ENCODE measurements around the gene SFMBT1.

Gene SFMBT1

DNA sequence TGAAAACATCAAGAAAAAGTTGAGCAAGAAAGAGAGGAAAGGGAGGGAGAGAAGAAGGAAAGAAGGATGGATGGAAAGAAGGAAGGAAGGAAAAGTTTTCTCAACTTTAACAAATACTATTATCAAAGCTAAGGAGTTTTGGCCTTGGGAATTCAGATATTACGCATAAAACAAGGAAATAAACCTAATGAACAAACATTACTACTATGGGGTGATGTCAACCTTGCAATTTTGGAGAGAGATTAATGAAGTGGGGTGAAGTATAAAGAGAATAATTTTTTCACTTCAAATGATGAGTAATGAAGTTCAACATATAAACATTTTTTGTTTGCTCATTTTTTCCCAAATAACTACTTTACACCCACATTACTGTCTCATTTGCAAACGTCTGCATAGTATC is 55.2 kb downstream of the SFMBT1 start:
- no peak for DNase-seq (ENCODE audit: low read depth in 2 of 2)

DNA sequence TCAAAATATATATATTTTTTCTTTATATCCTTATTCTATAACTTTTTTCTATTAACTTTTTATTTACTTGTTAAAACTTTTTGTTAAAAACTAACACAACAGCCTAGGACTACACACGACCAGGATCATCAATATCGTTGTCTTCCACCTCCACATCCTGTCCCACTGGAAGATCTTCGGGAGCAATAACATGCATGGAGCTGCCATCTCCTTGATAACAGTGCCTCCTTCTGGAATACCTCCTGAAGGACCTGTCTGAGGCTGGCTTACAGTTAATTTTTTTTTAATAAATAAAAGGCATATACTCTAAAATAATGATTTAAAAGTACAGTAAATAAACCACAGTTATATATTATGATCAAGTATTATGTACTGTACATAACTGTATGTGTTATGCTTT is 58.9 kb downstream of the SFMBT1 start:
- DNase-seq (ENCODE audit: low read depth in 2 of 2) = no peak

DNA sequence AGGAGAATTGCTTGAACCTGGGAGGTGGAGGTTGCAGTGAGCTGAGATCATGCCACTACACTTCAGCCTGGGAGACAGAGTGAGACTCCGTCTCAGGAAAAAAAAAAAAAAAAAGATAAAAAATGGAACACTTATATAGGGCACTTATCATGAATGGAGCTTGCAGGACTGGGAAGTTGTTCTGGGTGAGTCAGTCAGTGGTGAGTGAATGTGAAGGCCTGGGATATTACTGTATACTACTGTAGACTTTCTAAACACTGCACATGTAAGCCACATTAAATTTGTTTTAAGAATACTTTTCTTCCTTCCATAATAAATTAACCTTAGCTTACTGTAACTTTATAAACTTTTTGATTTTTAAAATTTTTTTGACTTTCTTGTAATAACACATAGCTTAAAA is 59.8 kb downstream of the SFMBT1 start:
- no peak for DNase-seq (ENCODE audit: low read depth in 2 of 2)

DNA sequence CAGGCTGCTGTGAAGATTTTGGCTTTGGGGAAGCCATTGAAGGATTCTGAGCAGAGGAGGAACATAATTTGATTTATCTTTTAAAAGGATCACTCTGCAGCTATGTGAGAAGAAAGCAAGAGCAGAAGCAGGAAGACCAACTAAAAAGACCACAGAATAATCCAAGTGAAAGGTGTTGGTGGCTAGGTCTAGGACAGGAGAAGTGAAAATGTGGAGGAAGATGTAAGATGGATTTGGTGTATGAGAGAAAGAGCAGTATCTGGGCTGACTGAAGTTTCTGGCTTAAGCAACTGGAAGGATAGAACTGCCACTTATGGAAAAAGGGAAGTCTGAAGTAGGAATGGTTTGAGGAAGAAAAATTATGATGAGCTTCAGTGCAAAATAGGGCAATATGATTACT is 62.0 kb downstream of the SFMBT1 start:
- DNase-seq (ENCODE audit: low read depth in 2 of 2) = no peak

DNA sequence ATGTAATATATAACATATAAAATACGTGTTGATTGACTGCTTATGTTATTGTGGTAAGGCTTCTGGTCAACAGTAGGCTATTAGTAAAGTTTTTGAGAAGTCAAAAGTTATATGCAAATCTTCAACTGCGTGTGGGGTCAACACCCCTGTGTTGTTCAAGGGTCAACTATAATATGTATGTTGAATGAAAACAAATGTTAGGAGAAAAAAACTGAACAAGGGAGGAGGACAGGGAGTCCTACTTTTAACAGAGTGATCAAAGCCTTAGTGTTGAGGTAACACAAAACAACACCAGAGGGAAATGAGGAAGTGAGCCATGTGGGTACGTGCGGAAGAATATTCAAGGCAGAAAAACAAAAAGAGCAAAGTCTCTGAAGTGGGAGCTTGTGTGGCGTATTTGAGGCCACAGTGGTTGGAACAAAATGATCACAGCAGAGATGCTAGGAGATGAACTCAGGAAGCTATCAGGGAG is 62.5 kb downstream of the SFMBT1 start:
- DNase-seq (ENCODE audit: low read depth in 2 of 2) = peak in 1 of 2 donors; percentile 13

DNA sequence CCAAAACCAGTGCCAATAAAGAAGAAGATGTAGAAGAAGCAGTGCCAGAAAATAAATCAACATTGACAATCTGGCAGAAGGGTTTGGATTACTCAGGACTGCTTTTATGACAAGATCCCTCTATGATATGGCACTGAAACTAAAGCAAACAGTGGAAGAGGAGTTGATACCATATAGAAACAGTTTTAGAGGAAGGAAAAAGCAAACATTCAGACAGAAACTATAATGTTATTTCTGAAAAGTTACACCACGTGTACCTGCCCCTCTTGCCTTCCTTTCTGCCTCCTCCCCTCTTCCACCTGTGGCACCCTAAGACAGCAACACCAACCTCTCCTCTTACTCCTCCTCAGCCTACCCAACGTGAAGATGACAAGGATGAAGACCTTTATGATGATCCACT is 63.0 kb downstream of the SFMBT1 start:
- no peak for DNase-seq (ENCODE audit: low read depth in 2 of 2)

DNA sequence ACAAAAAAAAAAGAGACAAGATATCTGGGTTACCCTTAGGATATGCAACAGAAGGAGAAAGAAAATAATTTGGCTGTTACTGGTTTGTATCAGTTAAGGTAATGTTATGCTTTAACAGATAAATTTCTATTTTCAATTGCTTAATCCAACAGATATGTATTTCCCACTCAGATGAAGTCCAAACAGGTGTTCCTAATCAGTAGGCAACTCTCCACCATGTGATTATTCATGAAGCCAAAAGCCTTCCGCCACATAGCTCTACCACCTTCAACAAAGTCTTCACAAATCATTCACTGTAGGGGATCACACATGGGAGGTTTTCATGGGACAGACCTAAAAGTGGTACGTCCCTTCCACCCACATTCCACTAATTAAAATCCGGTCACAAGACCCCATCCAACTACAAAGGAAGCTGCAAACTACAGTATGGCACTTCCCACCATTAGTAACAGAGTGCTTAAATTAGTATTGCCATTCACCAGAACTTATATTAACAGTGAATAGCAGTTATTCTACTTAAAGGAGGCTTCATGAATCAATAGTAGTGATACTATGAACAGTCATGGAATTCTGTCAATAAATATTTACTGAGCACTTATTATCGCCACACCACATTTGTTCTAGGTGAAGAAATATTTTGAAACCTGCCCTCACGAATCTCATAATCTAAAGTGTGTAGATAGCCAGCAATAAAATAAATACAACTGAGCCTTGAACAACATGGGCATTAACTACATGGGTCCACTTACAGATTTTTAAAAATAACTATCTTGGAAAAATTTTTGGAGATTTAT is 66.5 kb downstream of the SFMBT1 start:
- no peak for DNase-seq (ENCODE audit: low read depth in 2 of 2)

DNA sequence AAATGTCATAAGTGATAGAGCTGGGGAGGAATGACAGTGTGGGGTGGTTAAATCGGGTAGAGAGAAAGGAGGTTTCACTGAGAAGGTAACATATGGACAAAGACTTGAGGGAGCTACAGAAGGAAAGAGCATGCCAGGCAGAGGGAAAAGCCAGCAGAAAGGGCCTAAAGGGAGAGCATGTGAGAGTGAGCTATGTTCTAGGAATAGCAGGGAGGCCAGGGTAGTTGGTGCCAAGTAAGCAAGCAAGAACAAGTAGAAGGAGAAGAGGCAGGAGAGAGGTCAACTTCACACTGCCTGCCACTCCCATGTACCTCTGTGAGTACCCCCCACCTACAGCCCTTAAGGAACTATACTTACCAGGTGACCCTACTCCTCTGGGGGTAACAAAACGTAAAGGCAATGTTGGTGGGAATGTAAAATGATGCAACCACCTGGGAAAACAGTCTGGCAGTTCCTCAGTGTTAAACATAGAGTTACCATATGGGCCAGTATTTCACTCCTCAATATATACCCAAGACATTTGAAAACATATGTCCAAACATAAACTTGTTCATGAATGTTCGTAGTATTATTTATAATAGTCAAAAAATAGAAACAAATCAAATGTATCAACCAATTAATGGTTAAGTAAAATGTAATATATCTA is 67.6 kb downstream of the SFMBT1 start:
- no peak for DNase-seq (ENCODE audit: low read depth in 2 of 2)

DNA sequence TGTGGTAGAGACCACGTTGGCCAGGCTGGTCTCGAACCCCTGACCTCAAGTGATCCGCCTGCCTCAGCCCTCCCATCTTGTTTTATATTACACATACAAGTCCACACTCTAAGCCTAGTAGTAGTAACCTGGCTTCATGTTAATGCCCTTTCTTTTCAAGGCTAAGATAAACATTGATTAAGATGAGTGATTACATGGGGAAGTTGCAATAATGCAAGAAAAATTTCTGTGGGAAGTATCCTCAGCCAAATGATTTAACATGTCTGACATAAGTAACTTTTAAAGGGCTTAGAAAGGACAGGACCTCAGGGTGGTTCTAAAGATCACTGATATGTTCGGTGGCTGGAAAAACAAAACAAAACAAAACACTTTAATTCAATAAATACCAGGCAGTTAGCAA is 72.1 kb downstream of the SFMBT1 start:
- DNase-seq (ENCODE audit: low read depth in 2 of 2) = no peak

DNA sequence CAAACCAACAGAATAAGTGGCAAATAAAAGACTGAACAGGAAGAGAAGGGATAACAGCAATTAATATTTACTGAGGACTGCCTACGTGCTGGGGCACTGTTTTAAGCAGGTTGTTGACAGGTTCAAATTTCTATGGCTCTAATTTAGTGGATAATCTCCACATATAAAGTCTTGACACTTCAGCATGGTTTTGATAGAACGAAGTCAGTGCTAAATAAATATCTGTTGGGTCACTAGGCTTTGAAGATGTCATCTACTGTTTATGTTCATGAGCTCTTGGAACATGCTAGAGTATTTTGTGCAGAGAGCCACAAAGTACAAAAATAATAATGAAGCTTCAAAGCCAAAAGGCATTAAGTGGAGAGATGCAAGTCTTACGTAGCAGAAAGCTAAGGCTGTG is 74.0 kb downstream of the SFMBT1 start:
- no peak for DNase-seq (ENCODE audit: low read depth in 2 of 2)

DNA sequence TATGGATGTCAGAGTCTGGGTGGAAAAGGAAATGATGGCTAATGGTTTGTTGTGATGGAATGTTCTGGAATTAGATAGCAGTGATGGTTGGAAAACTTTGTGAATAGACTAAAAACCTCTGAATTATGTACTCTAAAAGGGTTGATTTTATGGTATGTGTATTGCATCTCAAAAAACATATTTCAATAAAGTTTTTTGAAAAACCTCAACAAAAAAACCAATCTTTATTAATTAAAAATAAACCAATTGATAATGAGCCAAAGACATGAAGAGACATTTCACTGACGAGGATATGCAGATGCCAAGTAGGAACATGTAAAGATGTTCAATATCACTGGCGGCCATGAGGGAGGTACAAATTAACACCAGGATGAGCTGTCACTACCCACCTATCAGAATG is 78.5 kb downstream of the SFMBT1 start:
- DNase-seq (ENCODE audit: low read depth in 2 of 2) = no peak

DNA sequence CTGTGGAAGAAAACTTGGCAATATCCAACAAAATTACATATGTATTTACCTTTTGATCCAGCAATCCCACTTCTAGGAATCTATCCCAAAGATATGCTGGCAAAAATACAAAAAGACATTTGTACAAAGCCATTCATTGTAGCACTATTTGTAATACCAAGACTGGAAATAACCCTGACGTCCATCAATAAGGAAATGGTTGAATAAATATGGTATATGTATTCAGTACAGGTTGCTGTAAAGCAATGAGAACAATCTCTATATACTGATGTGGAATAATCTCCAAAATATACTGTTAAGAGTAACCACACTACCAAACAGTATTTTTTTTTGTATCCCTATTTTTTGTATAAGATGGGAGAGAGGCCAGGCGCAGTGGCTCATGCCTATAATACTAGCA is 83.7 kb downstream of the SFMBT1 start:
- DNase-seq (ENCODE audit: low read depth in 2 of 2) = no peak

DNA sequence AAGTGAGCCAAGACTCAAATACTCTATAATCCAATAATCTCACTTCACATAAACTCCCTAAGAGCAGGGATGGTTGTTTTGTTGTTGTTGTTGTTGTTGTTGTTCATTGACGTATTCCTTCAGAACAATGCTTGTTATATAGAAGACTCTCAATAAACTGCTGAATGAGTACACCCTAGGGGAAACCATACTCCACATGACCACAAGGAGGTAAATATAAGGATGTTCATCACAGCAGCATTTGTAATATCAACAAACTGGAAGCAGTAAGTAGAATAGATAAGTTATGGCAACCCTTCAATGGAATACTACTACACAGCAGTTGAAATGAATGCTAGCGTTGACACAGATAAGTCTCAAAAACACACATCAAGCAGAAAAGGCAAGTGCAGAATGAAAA is 86.1 kb downstream of the SFMBT1 start:
- no peak for DNase-seq (ENCODE audit: low read depth in 2 of 2)

DNA sequence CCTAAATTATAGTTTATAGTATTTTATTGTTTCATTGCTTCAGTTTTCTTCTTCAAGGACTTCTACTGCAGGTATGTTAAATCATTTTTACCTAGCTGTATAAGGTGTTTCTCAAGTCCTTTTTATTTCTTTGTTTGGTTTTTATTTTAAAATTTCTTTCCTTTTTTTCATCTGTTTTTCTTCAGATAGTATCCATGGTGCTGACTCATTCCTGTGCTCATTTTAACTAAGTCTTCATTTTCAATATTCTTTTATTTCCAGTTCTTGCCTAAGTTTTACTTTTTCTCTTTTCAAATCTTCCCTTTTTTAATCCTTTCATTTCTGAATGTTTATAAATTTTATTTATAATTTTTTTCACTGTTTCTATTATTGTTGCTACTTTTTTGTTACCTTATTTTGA is 106.3 kb downstream of the SFMBT1 start:
- DNase-seq (ENCODE audit: low read depth in 2 of 2) = no peak

DNA sequence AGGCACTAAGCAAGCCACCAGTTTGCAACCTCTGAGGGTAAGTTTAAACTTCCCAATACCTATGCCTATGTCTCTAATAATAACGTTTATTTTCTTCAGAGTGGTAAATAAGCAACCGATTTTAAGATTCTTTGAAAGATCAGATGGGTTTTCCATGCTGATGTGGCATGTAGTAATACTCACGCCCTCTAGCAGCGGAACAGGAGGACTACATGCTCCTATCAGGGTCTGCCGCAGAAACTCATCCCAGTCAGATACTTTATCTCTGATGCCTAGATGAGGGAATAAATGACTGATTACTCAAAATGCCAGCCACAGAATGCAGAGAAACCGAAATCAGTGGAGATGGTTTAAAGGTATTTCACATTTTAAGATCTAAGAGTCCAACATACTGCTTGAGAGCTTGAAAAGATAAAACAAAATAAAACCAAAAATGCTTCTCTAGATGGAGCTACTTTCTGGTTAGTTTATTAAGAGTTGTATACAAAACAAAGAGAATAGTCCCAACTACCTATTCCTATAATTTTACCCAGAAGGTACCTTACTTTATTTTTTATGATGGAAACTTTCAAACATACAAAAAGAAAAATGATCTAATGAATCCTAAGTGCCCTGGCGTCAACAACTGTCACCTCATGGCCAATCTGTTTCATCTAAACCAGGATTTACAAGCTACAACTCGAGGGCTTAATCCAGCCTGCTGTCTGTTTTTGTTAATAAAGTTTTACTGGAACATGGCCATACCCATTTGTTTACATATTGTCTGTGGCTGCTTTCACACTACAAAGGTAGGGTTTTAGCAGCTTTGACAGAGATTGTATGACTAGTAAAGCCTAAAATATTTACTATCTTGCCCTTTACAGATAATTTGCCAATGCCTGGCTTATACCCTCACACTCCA is 111.0 kb downstream of the SFMBT1 start:
- DNase-seq (ENCODE audit: low read depth in 2 of 2) = peak in 1 of 2 donors; percentile 17

DNA sequence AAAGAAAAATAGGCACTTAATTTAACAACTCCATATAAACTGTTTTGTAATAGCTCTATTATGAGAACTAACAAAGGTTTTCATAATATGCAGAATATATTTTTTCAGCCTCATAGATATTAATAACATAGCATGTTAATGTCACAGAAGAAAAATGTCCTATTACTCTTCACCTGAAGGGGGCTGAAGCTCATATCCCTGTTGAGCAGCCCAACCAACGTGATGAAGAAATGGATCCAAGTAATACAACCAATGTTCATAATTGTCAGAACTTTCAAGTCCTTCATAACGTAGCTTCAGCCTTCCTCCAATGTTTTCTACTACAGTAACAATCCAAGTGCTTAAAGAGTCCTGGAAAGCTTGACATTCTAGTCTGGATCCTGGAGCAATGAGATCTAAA is 114.0 kb downstream of the SFMBT1 start:
- DNase-seq (ENCODE audit: low read depth in 2 of 2) = no peak

DNA sequence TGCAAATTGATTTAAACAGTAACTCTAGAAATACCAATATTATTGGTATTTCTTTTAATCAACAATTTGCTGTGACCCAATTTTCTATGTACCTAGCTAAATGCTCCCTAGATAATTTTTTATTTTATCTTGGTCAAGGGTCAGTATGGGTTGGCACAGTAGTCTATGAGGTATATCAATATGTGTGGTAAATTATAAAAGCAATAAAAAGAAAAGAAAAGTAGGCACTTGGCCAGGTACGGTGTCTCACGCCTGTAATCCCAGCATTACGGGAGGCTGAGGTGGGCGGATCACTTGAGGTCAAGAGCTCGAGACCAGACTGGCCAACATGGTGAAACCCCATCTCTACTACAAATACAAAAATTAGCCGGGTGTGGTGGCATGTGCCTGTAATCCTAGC is 114.5 kb downstream of the SFMBT1 start:
- DNase-seq (ENCODE audit: low read depth in 2 of 2) = no peak

DNA sequence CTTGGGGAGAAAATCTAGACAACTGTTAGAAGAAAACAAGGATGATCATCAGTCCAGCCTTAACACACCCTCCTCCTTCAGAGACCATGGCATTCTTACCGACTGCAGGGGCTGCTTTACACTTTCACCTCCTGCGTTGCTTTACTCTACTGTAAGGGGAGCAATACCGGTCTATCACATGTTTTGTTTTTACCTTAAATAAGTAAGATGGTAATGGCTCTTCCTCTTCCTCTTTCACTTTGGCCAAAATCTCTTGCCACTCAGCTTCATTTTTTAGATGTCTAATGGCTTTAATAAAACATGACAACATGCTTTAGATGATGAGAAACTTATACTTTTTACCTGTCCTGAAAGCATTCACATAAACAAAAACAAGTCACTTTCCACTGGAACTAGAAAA is 115.1 kb downstream of the SFMBT1 start:
- no peak for DNase-seq (ENCODE audit: low read depth in 2 of 2)

DNA sequence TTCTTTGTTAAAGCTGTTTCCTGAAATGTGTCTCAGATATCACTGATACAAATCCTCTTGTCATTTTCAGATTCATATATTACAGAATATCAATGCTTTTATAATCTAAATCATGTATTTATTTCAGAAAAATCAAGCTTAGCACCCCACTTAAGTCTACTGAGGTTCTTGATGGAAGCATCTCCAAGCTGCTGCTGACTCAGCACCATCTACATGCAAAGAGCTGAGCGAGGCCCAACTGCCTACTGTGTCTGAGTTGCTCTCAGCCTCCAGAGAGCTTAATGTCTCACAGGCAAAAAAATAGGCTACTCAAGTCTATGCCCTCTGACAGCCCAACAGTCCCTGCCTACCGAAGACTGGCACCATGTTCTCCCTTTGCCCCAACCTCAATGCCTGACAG is 119.3 kb downstream of the SFMBT1 start:
- no peak for DNase-seq (ENCODE audit: low read depth in 2 of 2)

DNA sequence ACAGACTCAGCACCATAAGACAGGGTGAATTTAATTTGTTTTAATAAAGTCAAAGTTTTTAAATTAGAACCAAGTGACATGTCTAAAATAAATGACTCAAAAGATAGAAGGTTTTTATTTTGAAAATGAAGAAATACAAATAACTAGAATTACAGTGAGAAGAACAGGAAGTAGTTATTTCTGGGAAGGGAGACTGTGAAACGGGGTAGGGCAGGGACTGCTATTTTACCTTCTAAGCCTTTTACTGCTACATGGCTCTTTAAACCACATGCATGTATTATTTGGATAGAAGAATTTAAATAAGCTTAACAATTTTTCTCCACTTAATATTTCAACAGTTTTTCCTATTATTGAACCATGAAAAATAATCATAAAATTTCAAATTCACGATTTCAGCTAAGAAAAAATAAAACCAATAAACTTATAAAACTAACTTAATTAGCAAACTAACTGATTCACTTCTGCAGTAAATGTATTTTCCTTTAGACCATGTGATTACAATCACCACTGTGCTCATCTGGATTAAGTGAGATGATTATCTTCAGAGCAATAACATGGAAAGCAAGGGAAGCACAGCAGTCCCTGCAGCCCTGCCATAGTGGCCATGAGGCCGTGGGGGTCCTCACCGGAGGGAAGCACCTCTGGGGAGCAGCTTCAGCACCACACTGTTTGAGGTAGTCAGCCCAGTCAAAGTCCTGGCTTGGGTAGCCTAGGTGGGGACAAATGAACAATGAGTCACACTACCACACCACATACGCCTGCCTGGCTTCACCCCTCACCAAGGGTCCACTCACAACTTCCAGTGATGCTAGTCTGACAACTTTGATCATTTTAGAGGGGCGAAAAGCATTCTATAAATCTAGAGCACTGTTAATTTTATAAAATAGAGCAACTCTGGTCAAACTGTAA is 120.2 kb downstream of the SFMBT1 start:
- no peak for DNase-seq (ENCODE audit: low read depth in 2 of 2)

DNA sequence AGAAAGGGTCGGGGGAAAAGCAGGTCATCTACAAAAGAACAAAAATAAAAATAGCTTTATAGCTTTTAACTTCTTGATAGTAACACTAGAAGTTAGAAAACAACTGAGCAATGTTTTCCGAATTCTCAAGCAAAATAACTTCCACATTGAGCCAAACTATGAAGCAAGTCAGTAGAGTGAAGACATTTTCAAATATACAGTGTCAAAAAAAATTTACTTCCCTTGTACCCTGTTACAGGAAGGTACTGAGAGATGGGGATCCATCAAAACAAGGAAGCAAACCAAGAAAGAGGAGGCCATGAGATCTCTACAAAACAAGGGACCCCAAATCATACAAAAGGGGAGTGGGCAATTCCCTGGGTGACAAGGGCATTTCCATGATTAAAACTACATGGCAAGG is 121.9 kb downstream of the SFMBT1 start:
- DNase-seq (ENCODE audit: low read depth in 2 of 2) = no peak

Measured in stimulated activated CD4-positive, alpha-beta T cell treated with anti-CD3 and anti-CD28 coated beads, Interleukin-1b, Interleukin-23, amount 100 ng/mL, for 1 hour (primary cell).